GM19463 (cell line): Measurements from ENCODE around the gene CNTN5.

Experiments used
- ATAC-seq: cut with Tn5 transposase; IDR thresholded peaks from one replicate; pipeline ENCODE4 v1.9.1; 2021; ENCODE audit warnings: mild to moderate bottlenecking, moderate library complexity; ENCODE audit not compliant: unreplicated experiment

Gene CNTN5

DNA sequence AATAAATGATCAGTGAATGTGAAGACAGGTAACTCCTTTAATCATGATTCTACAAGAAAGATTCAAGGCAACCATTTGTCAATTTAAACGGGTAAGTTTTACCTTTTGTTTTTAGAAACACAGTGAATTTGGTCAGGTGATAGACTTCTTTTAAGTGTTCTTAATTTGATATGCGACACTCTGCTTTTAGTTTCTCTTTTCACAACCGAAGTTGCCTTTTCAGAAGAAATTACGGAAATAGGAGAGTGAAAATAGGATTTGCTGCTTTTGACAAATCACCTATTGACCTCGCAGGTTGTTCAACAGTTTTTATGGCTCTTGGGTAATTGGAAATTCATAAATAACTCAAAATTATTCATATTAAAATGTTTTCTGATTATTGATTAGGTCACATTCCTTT lies 142.1 kb downstream of the CNTN5 start:
- ATAC-seq, result no peak

DNA sequence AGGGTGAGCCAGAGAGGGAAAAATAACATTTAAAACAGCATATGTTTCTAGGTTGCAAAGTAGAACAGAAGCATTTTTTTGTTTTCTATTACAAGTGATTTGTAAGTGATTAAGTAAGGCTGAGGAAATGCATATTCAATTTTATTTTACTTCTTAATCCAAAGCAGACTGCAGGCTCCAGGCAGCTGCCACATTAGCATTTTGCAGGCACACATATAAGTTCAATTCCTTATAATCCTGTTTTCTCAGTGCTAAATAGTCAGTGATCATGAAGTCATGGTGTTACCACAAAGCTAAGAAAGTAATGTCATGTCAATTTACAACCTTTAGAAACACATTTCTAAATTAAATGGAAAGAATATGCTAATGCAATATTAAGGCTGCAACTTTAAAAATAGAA lies 149.8 kb downstream of the CNTN5 start:
- ATAC-seq, result no peak

DNA sequence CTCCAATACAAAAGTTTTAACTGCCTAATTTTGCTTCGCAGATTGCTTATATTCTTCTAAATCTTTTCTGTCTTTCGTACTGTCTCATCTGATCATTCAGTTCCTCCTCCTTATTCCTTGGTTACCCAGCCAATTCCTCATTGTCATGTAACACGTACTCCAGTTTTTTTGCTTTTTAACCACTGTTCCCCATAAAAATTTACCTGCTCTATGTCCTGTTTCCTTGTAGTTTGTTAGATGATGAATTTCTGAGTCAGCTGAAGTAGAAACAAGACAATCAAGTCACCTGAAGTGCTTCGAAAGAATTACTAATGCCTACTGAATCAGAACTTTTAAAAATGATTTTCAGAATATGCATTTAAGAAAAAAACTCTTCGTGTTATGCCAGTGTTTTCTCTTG lies 150.6 kb downstream of the CNTN5 start:
- ATAC-seq, result no peak

DNA sequence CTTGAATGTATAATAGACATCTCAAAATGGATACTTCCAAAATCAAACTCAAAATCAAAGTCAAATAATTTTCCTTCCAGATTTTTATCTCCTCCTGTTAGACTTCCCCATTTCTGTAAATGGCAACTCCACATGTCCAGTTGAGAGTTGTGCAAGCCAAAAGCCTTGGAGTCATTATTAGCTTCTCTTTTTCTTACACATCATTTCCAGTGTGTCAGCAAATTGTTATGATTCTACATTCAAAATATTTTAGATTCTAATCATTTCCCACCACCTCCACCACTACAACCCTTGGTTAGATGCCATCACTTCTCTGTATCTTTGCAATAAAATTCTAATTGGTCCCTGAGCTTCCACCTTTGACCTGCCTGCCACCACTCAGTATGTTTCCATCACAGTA lies 155.7 kb downstream of the CNTN5 start:
- ATAC-seq, result no peak

DNA sequence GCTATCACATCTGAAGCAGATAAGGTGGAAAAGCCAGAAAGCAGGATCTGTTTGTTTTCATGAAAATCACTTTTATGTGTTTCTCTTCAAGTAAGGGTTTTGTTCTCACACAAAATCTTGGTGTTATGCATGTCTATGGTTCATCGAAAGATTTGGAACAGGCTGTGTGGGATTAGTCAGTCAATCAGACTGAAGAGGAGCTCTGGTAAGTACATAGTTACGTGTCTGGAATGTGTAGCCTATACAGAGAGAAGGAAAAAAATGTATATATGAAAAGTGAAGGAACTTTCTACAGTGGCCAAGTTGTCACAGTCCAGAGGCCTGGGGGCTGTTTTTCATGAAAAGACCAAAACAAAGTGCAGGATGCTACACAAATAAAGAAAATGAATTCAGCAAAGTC lies 156.7 kb downstream of the CNTN5 start:
- no peak for ATAC-seq

DNA sequence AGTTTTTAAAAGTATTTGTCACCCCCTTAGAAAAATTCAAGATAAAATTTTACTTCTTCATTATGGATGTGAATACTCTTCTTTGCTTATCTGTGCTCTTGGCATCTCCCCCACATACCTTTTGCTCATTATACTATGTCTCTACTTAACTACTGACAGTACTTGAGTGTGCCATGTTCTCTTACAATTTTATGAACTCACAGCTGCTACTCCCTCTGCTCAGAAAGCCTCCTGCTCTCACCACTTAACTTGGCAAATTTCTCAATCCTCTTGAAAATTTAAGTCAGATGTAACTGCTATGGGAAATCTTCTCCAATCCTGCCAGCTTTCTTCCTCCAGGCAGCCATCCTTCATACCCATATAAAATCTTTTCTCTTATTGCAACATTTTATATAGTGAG lies 163.4 kb downstream of the CNTN5 start:
- ATAC-seq, result no peak

DNA sequence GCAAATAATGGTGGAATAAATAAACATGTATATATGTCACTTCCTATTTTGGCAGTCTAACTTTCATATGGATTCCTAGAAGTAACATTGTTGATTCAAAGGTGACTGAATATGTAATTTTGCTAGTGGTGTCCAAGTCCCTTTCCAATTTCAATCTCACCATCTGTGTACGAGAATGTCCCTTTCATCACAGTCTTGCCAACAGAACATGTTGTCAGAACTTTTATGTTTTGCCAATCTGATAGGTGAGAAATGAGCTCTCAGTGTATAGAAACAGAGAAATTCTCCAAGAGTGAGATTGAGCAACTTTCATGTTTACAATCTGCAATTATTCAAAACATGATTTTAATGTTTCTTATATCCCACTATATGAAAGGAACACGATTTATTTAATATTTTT lies 167.5 kb downstream of the CNTN5 start:
- no peak for ATAC-seq

DNA sequence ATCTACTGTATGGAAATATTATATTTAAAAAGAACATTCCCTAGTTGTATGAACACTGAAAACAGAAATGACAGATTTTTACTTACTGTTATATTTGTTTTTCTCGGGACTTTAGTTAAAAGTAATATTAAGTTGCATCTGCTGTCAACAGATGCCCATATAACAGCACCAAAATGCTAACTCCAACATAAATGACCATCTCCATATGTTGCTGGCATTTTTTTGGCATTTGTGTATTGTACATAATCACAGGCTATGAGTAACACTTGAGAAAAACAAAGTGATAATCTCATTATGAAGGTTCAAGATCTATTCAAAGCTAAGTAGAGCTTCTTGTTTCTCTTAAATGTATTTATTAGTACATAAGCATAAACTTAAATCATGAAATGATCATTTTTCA lies 172.0 kb downstream of the CNTN5 start:
- ATAC-seq, result no peak

DNA sequence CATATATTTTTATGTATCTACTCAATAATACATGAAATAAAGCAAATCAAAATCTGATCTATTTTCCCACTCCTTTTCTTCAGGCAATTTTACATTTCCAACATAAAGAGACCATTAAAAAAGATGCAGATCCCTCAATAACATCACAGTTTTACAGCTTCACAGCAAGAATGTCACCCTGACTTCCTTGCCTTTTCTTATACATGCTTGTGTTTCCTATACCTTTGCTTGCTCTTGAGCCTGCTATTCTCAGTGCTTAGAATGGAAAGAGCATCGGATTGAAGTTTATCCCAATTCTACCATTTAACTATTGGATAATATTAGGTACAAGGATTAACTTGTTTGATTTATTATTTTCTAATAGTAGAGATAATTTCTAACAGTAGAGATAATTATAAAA lies 176.7 kb downstream of the CNTN5 start:
- ATAC-seq, result no peak

DNA sequence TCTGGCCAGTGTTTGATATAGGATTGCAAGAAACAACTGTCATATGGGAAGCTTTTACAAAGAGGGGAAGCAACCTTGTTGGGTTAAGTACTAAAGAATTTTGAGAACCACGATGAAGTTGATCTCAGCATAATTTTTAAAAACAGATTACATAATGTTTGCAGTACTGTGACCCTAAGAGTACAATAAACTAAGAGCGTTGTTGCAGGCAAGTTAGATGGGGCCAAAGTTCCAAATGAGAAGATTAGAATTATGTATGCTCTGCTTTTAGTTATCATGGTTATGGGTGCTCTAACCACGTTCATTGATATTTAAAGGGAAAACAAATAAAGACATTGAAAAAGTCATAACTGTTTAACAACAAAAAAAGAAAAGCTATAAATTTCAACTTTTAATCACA lies 177.5 kb downstream of the CNTN5 start:
- no peak for ATAC-seq

DNA sequence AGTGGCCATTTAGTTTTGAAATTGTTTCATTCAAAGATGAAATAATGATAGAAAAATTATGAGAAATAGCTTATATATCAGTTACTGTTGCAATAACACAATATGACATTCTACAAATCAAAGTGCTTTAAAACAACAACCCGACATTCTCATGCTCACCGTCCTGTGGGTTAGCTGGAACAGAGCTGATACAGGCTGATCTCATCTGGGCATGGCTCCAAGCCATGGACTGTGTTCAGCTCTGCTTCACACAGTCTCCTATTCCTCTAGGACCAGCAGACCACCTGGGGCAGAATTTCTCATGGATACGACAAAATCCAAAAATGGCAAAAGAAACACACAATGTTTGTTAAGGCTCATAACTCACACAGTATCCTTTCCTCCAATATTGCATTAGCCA lies 178.6 kb downstream of the CNTN5 start:
- ATAC-seq, result no peak

DNA sequence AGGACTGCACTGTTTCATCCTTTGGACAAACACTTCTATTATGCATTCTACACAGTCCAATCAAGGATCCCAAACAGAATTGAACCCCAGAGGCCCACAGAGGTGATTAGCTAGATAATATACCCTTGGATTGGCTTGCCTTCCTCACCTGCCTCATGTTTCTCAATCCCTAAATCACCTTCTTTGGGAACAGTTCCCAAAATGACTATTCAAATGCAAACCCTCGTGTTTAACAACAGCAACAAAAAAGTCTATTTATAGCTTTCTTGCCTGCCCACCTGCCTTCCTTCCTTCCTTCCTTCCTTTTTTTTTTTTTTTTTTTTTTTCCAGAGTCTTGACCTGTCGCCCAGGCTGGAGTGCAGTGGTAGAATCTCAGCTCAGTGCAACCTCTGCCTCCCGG lies 180.0 kb downstream of the CNTN5 start:
- no peak for ATAC-seq

DNA sequence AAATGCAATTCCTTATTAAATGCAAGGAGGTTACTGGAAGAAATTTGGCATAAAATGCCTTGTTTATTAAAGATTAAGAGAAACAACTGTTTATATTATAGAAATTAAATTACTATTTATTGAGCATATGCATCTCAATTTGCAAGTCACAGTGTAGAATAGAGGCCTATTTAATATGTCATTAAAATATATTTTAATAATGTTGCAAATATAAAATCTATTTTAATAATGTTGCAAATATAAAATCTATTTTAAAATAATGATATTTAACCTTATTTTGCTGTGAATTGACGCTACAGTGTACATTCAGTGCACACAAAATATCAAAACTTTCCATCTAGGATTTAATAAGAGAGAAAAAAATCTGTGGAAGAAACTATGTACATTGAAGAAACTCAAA lies 188.1 kb downstream of the CNTN5 start:
- ATAC-seq, result no peak

DNA sequence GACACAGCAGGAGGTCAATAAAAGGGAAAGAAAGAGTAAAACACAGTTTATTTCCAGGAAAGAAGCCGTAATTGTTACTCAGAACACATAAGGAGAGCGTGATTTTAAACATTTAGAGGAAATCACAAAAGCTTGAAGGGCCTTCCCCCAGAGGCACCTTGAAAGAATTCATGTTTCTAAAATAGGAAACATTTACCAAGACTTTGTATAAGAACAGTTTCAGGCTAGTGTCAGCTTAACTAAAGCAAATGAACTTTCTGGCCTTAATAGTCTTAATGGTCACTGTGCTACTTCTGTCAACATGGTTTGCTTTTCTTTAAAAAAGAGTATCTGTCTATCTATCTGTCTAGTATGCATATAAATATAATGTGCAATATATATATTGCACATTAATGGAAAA lies 208.8 kb downstream of the CNTN5 start:
- ATAC-seq, result no peak

DNA sequence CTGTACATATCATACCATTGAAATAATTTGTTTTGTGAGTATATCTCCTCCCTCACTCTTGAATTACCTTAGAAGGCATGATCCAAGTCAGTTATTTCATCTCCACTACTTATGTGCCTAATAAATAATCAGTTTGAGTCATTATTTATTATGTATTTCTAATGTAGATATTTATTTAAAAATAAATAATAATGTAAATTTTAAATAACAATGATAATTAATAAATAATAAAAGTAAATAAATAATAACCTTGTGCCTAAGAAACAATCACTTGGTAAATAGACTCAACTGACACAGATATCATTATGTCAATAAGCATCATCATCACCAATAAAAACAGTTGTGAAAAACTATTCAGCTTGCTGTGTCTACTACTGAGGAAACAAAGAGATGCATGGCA lies 213.8 kb downstream of the CNTN5 start:
- no peak for ATAC-seq

DNA sequence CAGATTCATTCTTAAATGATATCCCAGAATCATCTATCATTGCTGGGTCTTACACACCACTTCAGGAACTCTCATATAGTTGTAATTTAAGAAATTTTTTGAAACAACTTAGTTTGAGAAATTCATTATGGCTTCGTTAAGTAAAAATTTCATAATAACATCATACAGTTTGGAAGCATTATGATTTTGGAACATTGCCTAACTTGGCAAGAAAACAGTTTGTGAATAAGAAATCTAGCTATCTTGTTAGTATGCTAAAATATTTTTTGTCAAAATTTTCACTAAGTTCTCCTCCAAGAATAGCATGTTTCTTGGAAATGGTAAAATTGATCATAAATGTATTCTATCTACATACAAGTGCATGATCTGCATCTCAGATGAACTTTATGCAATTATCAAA lies 217.7 kb downstream of the CNTN5 start:
- ATAC-seq, result no peak

DNA sequence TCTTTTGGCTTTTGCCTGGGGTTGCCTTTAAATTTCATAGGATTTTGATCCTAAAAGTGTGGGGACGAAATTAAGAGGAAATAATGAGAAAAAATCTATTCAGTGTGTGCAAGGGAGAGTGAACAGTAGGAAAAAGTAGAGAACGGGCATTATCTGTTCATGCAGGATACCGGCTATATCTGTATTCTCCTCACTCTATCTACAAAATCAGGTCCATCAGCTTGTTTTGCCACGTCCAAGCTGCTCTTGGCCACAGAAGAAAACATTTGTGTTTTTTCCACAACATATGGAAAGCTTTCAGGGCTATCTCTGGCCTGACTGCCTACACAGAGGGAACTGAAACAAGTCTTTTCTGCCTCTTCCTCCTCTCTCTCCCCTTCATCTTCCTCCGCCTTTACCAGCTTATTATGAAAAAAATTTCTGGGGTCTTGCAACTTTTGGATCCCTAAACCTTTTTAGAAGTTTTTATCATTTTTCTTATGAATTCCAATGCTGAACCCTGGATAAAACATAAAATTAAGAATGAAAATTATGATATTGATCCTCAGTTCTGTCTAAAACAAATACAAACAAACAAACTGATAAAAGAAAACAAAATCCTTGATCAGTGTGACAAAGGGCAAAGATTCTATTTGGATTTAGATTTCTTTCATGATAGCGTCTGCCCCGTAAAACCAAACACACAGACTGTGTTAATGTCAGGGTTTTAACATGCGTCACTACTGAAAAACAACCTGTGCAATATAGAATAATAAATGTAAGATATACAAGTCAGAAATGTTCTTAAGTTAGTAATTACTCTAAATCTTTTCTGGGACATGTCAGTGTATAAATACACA lies 219.7 kb downstream of the CNTN5 start:
- no peak for ATAC-seq

DNA sequence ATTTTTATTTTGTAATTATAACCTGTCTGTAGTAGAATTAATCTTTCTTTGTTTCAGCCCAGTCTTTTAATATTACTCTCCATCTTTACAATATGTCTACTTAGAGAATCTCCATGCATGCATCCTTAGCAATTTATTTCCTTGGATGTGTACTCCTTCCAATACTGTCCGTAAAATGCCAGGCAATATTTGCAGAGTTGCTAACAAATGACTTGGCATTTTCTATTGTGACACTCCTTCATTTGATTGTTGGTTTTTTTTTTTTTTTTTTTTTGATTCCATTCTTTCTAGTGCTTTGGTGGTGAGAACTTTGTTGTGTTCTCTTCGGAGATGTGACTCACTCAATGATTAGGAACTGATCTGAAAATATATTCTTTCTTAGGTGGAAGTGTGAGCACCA lies 220.3 kb downstream of the CNTN5 start:
- ATAC-seq, result no peak

DNA sequence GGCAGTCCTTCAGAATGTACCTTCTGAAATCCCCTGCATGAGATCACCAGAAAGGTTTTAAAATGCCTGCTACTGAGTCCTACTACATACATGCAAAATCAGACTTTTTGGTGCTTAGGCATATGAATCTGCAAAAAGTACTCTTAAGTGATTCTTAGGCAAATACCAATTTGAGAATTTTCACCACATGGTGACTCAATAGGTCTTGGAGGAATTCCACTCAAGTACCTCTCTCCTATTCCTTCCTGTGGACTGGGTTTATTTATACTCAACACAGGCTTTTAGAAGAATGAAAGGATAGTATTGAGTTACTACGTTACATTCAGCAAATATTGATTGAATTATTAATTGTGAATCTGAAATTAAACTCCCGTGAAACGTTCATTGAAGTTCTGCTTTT lies 223.9 kb downstream of the CNTN5 start:
- no peak for ATAC-seq

DNA sequence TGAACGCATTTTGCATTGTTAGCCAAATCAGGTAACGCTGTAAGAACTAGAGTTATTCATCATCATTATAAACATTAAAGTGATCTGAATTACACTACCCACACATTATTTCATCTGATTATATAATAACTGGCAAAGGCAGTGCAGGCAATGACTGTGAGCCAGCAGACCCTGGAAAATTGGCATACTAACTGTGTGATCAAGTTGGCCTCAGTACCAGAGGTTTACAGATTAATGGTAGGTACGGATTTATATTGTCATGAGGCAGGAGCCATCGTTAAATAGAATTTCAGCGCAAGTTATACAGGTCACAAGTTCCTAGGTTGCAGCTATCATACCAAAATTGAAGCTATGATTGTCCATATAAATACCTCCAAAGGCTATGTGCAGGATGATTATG lies 225.4 kb downstream of the CNTN5 start:
- ATAC-seq, result no peak

DNA sequence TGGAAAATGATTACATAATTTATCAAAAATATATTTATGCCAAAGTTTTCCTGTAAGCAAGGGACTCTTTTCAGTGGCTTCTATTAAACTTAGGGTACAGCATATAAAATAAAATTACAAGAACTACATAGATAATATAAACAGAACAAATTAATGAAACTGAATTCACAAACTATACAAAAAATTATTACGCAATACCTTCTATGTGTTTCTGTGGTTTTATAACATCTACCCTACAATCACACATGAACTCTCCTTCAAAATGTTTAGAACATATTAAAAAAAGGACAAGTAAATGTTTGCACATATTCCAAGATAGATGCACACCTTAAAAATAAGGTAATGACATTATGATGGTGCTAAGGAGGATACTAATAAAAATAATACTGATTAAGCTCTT lies 235.9 kb downstream of the CNTN5 start:
- ATAC-seq, result no peak

DNA sequence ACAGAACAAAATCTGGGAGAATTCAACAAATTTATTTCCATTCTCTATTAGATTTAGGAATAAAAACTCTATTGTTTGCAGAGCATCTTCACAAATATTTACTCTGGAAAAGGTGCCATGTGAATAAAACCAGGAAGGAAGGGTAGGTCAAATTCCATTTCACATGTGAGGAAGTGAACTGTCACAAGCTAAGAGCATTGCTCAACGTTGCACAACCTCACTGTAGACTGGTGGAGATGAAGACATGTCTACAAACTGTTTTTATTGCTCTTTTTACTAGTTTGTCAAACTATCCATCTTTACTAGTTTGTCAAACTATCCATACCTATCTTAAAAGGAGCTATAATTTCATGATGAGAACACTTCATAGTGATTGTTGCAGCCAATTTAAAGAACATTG lies 236.4 kb downstream of the CNTN5 start:
- ATAC-seq, result no peak

DNA sequence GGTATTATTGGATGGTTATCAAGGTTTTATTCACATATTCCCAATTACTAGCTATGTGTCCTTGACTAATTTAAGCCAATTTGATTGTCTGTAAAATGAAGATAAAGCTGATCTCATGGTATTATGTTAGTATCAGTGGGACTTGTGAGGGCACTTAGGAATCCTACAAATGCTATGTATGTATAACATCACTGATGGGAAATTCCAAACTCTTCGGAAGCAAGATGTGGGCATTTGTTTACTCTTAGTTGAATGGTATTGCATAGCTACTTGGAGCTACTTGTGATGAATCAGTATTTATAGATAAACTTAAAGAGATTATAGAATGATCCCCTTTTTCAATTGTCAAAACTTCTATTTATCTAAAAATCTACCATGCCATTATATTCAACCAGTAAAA lies 239.9 kb downstream of the CNTN5 start:
- ATAC-seq, result no peak
